Activated T-cell treated with anti-CD3 and anti-CD28 coated beads for 48 hours (primary cell): ENCODE results near the gene PRKN.
"Not testable (repeated sequence)": the region's sequence is repeated elsewhere in the genome, so short reads cannot be mapped to it uniquely, and the experiment has no call there.

Experiments
- DNase-seq: peaks from one replicate; pipeline ENCODE4 v3.0.0-alpha.2; 2020; ENCODE audit warnings: low read depth

Gene PRKN

DNA sequence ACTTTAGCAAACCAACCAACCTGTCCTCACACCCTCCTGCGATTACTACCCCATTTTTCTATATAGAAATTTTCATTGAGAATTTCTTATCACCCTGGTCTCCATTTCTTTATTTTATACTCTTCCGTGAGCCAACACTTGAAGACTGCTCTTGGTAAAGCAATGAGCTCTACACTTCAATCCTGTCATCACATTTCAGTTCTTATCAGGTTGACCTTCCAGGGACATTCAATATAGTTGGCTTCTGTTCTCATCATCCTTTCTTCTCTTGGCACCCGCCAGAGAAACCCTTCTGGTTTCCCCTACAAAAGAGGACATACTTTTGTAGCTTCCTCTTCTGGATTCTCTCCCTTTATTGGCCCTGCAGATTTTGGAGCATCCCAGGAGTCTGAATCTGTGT lies 279.3 kb downstream of the PRKN start:
- no peak for DNase-seq

DNA sequence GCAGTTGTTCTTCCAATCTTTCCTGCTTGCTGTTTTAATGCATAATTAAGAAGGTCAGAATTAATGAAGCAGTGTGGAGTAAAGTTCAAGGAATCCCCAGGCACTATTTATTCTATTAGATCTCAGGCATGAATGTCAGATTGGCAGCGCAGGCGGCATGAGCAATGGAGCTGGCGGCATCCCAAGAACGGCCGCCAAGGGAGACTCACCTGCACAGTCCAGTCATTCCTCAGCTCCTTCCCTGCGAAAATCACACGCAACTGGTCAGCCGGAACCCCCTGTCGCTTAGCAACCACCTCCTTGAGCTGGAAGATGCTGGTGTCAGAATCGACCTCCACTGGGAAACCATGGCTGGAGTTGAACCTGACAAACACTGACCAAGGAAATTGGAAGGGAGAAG lies 284.5 kb downstream of the PRKN start:
- no peak for DNase-seq

GRCh38 chr6:162442687-162443086 lies 284.9 kb downstream of the PRKN start:
- DNase-seq, result no peak

DNA sequence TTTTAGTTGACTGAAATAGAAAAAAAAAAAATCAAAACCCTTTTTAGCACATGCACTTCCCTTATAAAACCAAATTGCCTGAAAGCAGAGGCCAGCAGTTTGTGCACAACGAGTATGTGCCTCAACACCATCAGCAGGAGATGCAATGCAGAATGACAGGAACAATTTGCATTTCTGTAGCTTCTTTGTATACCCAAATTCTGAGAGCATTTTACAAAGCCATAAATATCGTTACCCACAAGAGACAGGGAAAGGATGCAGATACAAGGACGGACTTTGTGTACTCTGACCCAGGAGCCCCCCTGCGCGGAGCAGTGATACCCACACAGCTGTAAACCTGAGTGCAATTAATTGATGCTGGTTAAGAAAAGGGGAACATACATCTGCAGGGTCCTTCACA lies 285.6 kb downstream of the PRKN start:
- no peak for DNase-seq

- DNase-seq, result no peak
Measured at GRCh38 chr6:162438980-162439379, 288.6 kb downstream of the PRKN start.

DNA sequence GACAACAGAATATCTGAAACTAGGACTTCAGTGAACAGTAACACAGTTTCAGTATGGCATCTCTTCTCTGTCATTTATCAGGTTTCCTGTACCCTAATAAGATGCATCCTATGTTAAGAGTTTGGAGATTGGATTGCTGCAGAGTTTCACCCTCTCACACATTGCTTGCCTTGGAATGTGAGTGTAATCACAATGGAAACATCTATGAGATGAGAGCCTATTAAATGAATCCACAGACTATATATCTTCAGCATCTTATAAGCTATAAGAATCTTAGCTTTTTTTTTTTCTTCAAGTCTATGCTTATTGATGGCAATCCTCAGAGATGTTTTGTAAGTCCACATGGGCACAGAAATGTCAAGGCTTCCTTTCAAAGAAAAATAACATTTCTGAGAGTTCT lies 292.5 kb downstream of the PRKN start:
- no peak for DNase-seq

GRCh38 chr6:162421004-162421403 lies 306.6 kb downstream of the PRKN start:
- no peak for DNase-seq

- no peak for DNase-seq
Measured at GRCh38 chr6:162416831-162417537, 310.6 kb downstream of the PRKN start.

GRCh38 chr6:162416307-162416706 lies 311.3 kb downstream of the PRKN start:
- DNase-seq, result no peak

DNA sequence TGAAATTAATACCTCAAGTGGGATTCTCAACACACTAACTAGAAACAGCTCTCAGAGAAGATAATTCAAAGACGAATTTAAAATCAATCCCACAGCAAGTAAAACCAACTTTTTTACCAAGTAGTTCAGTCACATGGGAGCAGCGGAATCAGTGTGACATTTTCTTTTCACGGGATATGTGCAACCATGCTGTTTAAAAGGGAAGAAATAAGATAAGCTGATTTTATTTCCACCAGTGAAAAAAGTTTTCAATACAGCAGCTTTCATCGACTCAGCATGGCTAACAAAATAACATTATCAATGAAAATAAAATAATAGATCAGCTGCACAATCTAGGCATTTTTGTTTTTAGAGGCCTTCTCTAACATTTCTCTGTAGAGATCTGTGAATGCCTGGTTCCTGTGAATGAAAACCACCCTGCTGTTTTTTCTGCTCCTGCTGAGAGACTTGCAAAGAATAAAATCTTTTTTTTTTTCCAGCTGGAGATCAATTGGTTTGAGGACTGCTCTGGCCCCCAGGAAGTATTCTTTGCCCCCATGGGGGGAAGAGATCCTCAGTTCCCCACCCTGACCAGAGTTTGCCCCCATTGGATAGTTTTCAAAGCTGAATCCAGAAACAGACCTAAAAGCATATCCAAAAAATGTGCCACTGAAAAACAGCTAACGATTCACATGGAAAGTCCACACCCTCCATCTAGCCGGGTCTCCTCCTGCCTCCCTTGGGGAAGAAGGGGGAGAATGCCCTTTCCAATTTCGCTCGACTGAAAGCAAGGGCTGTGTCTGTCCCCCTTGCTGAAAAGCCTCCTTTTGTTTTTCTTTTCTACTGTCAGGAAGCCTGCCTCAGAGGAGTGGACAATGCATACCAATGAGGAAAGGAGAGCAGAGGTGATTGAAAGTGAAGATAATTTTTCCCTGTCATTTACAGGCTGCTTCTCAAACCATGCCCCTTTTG lies 317.6 kb downstream of the PRKN start:
- no peak for DNase-seq

DNA sequence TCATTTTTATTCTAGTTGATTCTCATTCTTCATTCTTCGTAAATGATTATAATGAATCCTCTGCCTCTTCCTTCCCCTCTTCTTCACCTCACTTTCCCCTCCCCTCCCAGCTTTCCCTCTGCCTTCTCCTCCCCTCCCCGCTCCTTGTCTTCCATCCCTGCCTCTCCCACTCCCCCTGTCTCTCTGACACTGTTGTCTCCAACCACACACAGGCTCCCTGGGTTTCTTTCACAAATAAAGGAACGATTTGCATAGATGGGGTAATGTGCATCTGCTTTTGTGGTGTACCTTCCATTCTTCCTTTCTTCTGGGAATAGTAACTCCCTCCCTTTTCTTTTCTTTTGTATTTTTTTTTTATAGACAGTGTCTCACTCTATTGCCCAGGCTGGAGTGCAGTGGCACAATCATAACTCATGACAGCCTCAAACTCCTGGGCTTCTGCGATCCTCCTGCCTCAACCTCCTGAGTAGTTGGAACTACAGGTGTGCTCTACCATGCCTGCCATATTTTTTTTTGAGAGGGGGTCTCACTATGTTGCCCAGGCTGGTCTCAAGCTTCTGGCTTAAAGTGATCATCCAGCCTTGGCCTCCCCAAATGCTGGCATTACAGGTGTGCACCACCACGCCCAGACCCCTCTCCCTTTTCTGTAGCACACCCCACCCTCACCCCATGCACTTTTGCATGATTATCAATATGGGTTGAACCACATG lies 318.6 kb downstream of the PRKN start:
- DNase-seq, result no peak

DNA sequence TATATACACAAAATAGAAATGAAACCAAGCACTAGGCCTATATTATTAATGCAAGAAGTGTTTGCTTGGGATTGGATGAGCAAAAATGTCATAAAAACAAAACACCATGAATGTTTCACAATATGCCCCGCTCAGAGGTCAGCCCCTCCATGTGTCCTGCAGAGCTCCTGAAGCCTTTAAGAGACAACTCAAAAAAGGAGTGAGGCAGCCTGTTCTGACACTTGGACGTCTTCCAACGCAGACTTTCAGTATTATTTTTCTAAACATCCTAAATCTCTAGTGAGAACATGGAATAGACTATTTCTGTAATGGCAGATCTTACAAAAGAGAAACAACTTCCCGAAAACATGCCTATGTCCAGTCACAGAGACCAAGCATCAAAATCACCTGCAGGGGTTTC lies 322.6 kb downstream of the PRKN start:
- no peak for DNase-seq

- DNase-seq, result no peak
Measured at GRCh38 chr6:162403031-162403430, 324.5 kb downstream of the PRKN start.

- no peak for DNase-seq
Measured at GRCh38 chr6:162395181-162395580, 332.4 kb downstream of the PRKN start.

GRCh38 chr6:162390961-162391811 lies 336.4 kb downstream of the PRKN start:
- DNase-seq, result not testable (repeated sequence)

DNA sequence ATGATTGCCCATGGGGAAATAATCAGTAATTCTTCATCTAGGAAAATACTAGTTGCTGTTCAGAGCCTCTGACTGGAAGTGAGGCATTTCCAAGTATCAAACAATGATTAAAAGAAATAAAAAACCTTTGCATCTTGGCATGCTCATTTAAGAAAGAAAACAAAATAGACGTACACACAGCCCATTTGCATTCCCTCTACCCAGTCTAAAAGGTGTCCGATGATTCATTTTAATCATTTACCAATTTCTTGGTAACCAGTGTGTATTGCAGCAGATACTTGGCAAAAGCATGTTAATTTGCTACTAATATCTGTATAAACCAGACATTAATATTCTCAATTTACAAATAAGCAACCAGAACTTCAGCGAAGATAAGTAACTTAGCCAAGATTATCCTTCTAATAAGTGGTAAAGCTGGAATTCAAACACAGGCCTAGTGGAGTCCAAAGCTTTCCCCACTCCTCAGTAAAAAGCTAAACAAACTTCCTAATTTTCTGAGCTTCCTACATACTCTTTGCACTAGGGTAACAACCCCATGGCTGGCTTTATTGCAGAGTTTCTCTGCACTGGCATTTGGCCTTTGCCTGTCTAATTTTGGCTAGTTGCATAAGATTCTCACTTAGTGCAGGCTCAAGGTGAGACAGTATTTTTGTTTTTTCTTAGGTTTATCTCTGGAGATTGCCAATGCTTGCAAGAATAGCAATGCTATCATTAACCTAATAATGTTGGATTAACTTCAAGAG lies 338.1 kb downstream of the PRKN start:
- DNase-seq, result no peak

DNA sequence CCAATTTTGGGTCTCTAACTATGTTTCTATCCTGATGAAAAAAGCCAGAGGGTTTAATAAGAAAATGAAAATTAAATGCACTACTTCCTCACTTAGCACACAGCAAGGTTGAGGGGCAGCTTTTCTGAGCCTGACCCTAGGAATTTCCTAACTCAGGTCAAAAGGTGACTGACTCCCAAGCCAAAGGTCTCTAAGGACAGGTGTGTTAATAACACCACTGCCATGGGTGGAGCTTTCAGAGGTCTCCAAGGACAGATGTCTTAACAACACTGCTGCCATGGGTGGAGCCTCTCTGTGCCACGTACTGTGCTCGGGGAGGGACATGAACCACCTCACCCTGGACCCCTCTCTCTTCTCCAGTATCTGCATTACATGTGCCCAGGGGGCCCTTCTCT lies 339.2 kb downstream of the PRKN start:
- DNase-seq, result no peak

DNA sequence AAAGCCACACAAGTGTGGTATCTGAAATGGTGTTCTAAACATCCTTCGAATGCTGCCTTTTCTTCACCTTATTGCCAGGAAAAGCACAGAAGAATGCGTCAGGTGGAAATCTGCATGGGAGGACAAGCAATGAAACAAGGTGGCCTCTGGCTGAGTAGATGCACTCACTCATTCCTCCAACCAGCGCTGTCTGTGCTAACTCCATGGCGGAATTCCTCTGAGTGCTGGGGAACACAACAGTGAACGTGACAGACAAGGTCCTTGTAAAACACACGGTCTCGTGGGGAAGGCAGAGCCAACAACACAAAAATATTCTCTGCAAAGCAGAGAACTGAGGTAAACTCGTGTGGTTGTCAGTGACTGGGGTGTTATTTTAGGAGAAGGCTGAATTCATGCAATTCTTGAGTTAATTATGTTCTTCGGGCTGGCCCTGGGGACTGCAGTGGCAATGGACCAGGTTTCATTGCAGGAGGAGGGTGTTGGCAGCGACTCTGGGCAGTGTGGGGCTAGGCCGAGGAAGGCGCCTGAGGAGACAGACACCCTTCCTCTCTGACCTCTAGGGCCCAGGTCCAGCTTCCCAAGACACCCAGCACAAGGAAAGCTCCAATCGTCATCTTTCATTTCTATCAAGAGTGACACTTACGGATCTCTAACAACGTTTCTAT lies 339.7 kb downstream of the PRKN start:
- no peak for DNase-seq

DNA sequence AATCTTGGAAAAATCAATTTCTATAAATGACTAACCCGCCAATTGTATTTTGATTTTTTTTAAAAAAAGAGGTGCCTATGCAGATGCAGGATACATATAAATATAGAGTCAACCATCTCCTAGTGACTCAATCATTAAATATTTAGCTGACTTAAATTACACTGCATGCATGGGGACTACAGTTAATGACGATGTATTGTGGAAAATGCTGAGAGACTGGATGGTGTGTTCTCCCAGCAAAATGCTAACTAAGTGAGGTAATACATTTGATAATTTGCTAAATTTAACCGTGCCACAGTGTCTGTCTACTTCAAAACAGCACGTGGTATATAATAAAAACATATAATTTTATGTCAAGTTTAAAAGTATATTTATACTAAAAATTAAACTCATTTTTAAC lies 341.6 kb downstream of the PRKN start:
- DNase-seq, result no peak

- DNase-seq, result no peak
Measured at GRCh38 chr6:162379757-162380409, 347.7 kb downstream of the PRKN start.
